ENCODE data around the gene NASP.

GRCh38 chr1:45586769-45587168 is 2.9 kb downstream of the NASP start:
- TF ChIP-seq POLR2AphosphoS5 (IDR thresholded peaks at IDR 0.05; ENCODE audit: borderline replicate concordance, low read depth, low read length), result no peak
- no peak for TF ChIP-seq EZH2 (IDR thresholded peaks at IDR 0.05)
- no peak for TF ChIP-seq FOXP2 (optimal IDR thresholded peaks at IDR 0.05; ENCODE audit: control extremely low read depth, extremely low read length, insufficient read depth)

Data from SK-N-MC (cell line).